H1 (cell line): ENCODE data around the gene LHFPL6. TPM values are rescaled to one million over a fixed set of nuclear protein-coding genes. Genes with fewer than 3 reads are reported as not detected.

Experiments used
- CTCF ChIA-PET: fragments of 300-600 bp; sonication (Branson Sonifier 250); formaldehyde crosslinking; loops from one replicate; lab custom pipeline; 2021; ENCODE audit not compliant: partially characterized antibody; lab: Charles Lee
- POLR2A ChIA-PET: fragments of 300-600 bp; sonication (Branson Sonifier 250); formaldehyde crosslinking; loops from one replicate; lab custom pipeline; 2021; ENCODE audit warnings: inconsistent platforms; ENCODE audit not compliant: partially characterized antibody; lab: Charles Lee
- DNase-seq, 2 experiments: peaks; one replicate each; pipeline versions ENCODE4 v3.0.0 to v3.0.0-alpha.2; 2010 to 2022; ENCODE audit warnings: low spot score in 2 of 2, low read depth in 1 of 2, mixed read lengths in 1 of 2
- FAIRE-seq: peaks from 2 replicates; lab custom pipeline; 2011; peaks lifted over from hg19 to GRCh38; lab: Jason Lieb, UNC
- H2AFZ ChIP-seq: 2 replicates; pipeline ENCODE4 v1.8.1; 2012; ENCODE audit warnings: low read length, inconsistent platforms
- H2AK5ac ChIP-seq: 2 replicates; pipeline ENCODE4 v1.6.1; 2013; ENCODE audit warnings: low read depth, low read length
- H2BK120ac ChIP-seq: replicated peaks from 2 replicates; pipeline ENCODE3; 2013; ENCODE audit warnings: low read depth, low read length, inconsistent platforms
- H2BK12ac ChIP-seq: 2 replicates; pipeline ENCODE4 v1.6.1; 2013; ENCODE audit warnings: low read depth, low read length
- H2BK15ac ChIP-seq: 2 replicates; pipeline ENCODE4 v1.6.1; 2013; ENCODE audit warnings: low read length
- H2BK20ac ChIP-seq: 2 replicates; pipeline ENCODE4 v1.6.1; 2013; ENCODE audit warnings: low read length
- H2BK5ac ChIP-seq: 2 replicates; pipeline ENCODE4 v1.6.1; 2013; ENCODE audit warnings: low read depth, low read length
- H3K14ac ChIP-seq: 2 replicates; pipeline ENCODE4 v1.6.1; 2013; ENCODE audit warnings: inconsistent platforms; ENCODE audit not compliant: insufficient read length
- H3K18ac ChIP-seq: 2 replicates; pipeline ENCODE4 v1.6.1; 2013; ENCODE audit warnings: low read length; ENCODE audit errors: extremely low read depth
- H3K23ac ChIP-seq: 2 replicates; pipeline ENCODE4 v1.6.1; 2013; ENCODE audit warnings: inconsistent platforms; ENCODE audit not compliant: insufficient read length
- H3K23me2 ChIP-seq: 2 replicates; pipeline ENCODE4 v1.6.1; 2013; ENCODE audit warnings: low read depth, low read length
- H3K27ac ChIP-seq: 2 replicates; pipeline ENCODE4 v1.6.1; 2011; ENCODE audit warnings: low read depth, low read length, inconsistent platforms
- H3K27me3 ChIP-seq, 4 experiments: replicated peaks in 1 of 4; 1 replicate in 1 of 4; 2 replicates in 3 of 4; pipeline versions ENCODE4 v1.6.1 to v1.8.1; 2011 to 2013; ENCODE audit warnings: low read length in 3 of 4, mild to moderate bottlenecking in 3 of 4, inconsistent platforms in 2 of 4, mixed read lengths in 2 of 4, moderate library complexity in 1 of 4; ENCODE audit not compliant: control insufficient read depth in 3 of 4, insufficient read depth in 3 of 4; ENCODE audit errors: extremely low read depth in 1 of 4
- H3K36me3 ChIP-seq, 4 experiments: 2 replicates each; pipeline versions ENCODE4 v1.6.1 to v1.8.1; 2011 to 2013; ENCODE audit warnings: mild to moderate bottlenecking in 4 of 4, low read length in 3 of 4, moderate library complexity in 2 of 4, control low read depth in 1 of 4, inconsistent platforms in 1 of 4; ENCODE audit not compliant: insufficient read depth in 4 of 4, control insufficient read depth in 2 of 4
- H3K4ac ChIP-seq: replicated peaks from 2 replicates; pipeline ENCODE3; 2013; ENCODE audit warnings: low read length, low read depth, mixed read lengths, inconsistent platforms; ENCODE audit not compliant: insufficient read length
- H3K4me1 ChIP-seq, 4 experiments: replicated peaks in 1 of 4; 1 replicate in 1 of 4; 2 replicates in 3 of 4; pipeline versions ENCODE4 v1.6.1 to v1.8.1; 2011 to 2013; ENCODE audit warnings: low read length in 3 of 4, inconsistent platforms in 2 of 4, mixed read lengths in 1 of 4; ENCODE audit not compliant: insufficient read depth in 4 of 4, control insufficient read depth in 3 of 4
- H3K4me2 ChIP-seq, 2 experiments: 2 replicates each; pipeline versions ENCODE4 v1.6.1 to v1.8.1; 2011 to 2013; ENCODE audit warnings: low read depth in 2 of 2, low read length in 2 of 2, control low read depth in 1 of 2, inconsistent platforms in 1 of 2, mild to moderate bottlenecking in 1 of 2; ENCODE audit not compliant: insufficient read depth in 1 of 2
- H3K4me3 ChIP-seq, 4 experiments: fragments of 200-600, 300-600 bp in 1 of 4; sonication (generic), shearing (Covaris generic), sonication (Bioruptor Twin) in 1 of 4; 2 replicates each; pipeline versions ENCODE4 v1.5.1 to v1.8.1; 2011 to 2016; ENCODE audit warnings: low read length in 4 of 4, low read depth in 3 of 4, control low read depth in 2 of 4, inconsistent platforms in 2 of 4, mild to moderate bottlenecking in 2 of 4, mixed read lengths in 1 of 4, moderate library complexity in 1 of 4; ENCODE audit not compliant: insufficient read depth in 2 of 4; ENCODE audit errors: extremely low read depth in 1 of 4
- H3K56ac ChIP-seq: replicated peaks from 2 replicates; pipeline ENCODE3; 2013; ENCODE audit warnings: low read depth, mild to moderate bottlenecking, mixed read lengths, low read length, inconsistent platforms; ENCODE audit not compliant: insufficient read length
- H3K79me1 ChIP-seq: 2 replicates; pipeline ENCODE4 v1.6.1; 2013; ENCODE audit warnings: low read depth, low read length, control low read depth
- H3K79me2 ChIP-seq, 2 experiments: 2 replicates each; pipeline versions ENCODE4 v1.6.1 to v1.8.1; 2012 to 2013; ENCODE audit warnings: low read length in 2 of 2, mild to moderate bottlenecking in 2 of 2, inconsistent platforms in 1 of 2; ENCODE audit not compliant: insufficient read depth in 2 of 2, control insufficient read depth in 1 of 2
- H3K9ac ChIP-seq, 4 experiments: replicated peaks in 1 of 4; 1 replicate in 1 of 4; 2 replicates in 3 of 4; pipeline versions ENCODE4 v1.6.1 to v1.8.1; 2011 to 2013; ENCODE audit warnings: low read depth in 3 of 4, low read length in 3 of 4, control low read depth in 2 of 4, mild to moderate bottlenecking in 2 of 4, moderate library complexity in 2 of 4, inconsistent platforms in 1 of 4; ENCODE audit errors: extremely low read depth in 1 of 4
- H3K9me3 ChIP-seq, 2 experiments: 2 replicates each; pipeline versions ENCODE4 v1.6.1 to v1.8.1; 2012 to 2013; ENCODE audit warnings: mild to moderate bottlenecking in 2 of 2, moderate library complexity in 2 of 2, control low read depth in 1 of 2, inconsistent platforms in 1 of 2, low read depth in 1 of 2, low read length in 1 of 2, mixed read lengths in 1 of 2; ENCODE audit not compliant: insufficient read depth in 2 of 2
- H4K20me1 ChIP-seq, 2 experiments: replicated peaks in 1 of 2; 2 replicates each; pipeline versions ENCODE3 to v1.8.1; 2011 to 2013; ENCODE audit warnings: inconsistent platforms in 2 of 2, low read length in 2 of 2, mild to moderate bottlenecking in 1 of 2; ENCODE audit not compliant: insufficient read depth in 2 of 2, control insufficient read depth in 1 of 2
- H4K5ac ChIP-seq: 2 replicates; pipeline ENCODE4 v1.6.1; 2013; ENCODE audit warnings: low read length, low read depth, mixed read lengths, inconsistent platforms; ENCODE audit not compliant: insufficient read length
- H4K8ac ChIP-seq: 2 replicates; pipeline ENCODE4 v1.8.0; 2013; ENCODE audit warnings: mild to moderate bottlenecking, moderate library complexity, low read length, inconsistent platforms; ENCODE audit not compliant: insufficient read depth; ENCODE audit errors: extremely low read depth
- H4K91ac ChIP-seq: replicated peaks from 2 replicates; pipeline ENCODE3; 2013; ENCODE audit warnings: low read length, mixed read lengths, inconsistent platforms; ENCODE audit not compliant: insufficient read length
- BRCA1 ChIP-seq: IDR thresholded peaks from 2 replicates; pipeline ENCODE4 v1.6.1; 2012; ENCODE audit warnings: low read depth, low read length, improper control_type of control experiment
- EP300 ChIP-seq, 2 experiments: IDR thresholded peaks; 1 replicate in 1 of 2; 2 replicates in 1 of 2; pipeline ENCODE4 v1.6.1; 2011 to 2012; ENCODE audit warnings: low read depth in 2 of 2, low read length in 2 of 2, mild to moderate bottlenecking in 2 of 2, borderline replicate concordance in 1 of 2, inconsistent platforms in 1 of 2, moderate library complexity in 1 of 2
- KDM4A ChIP-seq: IDR thresholded peaks from one replicate; pipeline ENCODE4 v1.7.1; 2012; ENCODE audit warnings: low read depth, mild to moderate bottlenecking, moderate library complexity, low read length, inconsistent platforms; ENCODE audit not compliant: severe bottlenecking
- NRF1 ChIP-seq: IDR thresholded peaks from 2 replicates; pipeline ENCODE4 v1.6.1; 2011; ENCODE audit warnings: mild to moderate bottlenecking, low read depth, low read length, improper control_type of control experiment
- SP2 ChIP-seq: IDR thresholded peaks from 2 replicates; pipeline ENCODE4 v1.6.1; 2012; ENCODE audit warnings: mild to moderate bottlenecking, low read length, inconsistent platforms
- polyA plus RNA-seq, 7 experiments: library from polyadenylated mRNA; depleted of rRNA in 3 of 7; stranded (reverse) in 5 of 7; unstranded in 2 of 7; fragments of >200 nt in 5 of 7; fragments of 200-250 nt in 2 of 7; gene quantifications; 1 replicate in 5 of 7; 2 replicates in 1 of 7; 4 replicates in 1 of 7; pipeline versions ENCODE4 v1.2.1 to v1.2.3, GENCODE V29; 2011 to 2013; ENCODE audit warnings: missing spikeins in 2 of 7, mixed read lengths in 2 of 7
- total RNA-seq: library from RNA; stranded (reverse); fragmentation: NEBNext Ultra II Directional; extraction: Animal tissue kit (Norgen Biotek cat#: 25700); gene quantifications from 2 replicates; pipeline ENCODE4 v1.2.1, GENCODE V29; 2021

The LHFPL6 gene
- total and polyA plus RNA-seq, 2 of the 8 experiments (the other 6 are each of a cell fraction or from before 2014, with no cell fraction given) = 7.6 to 17.0 TPM

DNA sequence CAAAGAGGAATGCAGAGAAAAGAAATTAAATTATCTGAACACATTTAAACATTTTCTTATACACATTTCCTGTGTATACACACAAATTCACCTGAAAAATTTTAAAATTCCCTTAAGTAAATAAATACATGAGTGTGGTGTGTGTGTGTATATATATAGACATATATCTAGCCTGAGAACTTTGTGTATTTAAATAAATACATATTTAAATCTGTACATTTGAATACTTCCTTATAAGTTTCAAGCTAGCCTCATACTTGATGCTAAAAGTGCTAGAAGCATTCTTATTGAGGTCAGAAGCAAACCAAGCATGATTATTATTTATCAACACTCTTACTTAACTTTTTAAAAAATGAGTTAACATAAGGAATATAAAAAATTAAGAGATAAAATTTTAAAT is 304.0 kb downstream of the LHFPL6 start:
- Histone ChIP-seq H2BK15ac (no peak overlapping the region), H3K79me1 (no peaks in the 10 kb centered on the region; the same call in 1 of the 2 replicates), H3K79me2 (no peaks in the 10 kb centered on the region), H4K5ac (no peak overlapping the region), H3K56ac (no peak overlapping the region), H2AFZ (no peak overlapping the region), H3K4me1 (no peaks in the 10 kb centered on the region), H4K91ac (no peak overlapping the region), H3K18ac (no peak overlapping the region)
- CTCF ChIA-PET = interaction anchor here (1.1 to 1.7 kb wide), 2 partner anchors 12 to 15 kb away, joined by 3 to 4 read pairs; no protein-coding TSS in a partner anchor
- DNase-seq = no peak
- TF ChIP-seq BRCA1 = no peak
- TF ChIP-seq KDM4A = no peak
- TF ChIP-seq EP300 (IDR thresholded peaks at IDR 0.05; ENCODE audit: borderline replicate concordance in 1 of 2, low read depth in 2 of 2, low read length in 2 of 2) = no peak
- TF ChIP-seq NRF1 = no peak
- TF ChIP-seq SP2 = no peak
- TF ChIP-seq, all 59 proteins: peak for 0
- Histone ChIP-seq H3K23me2 (no peaks in the 10 kb centered on the region), H3K9ac (no peak overlapping the region), H2BK5ac (no peak overlapping the region), H3K36me3 (no peaks in the 10 kb centered on the region), H4K20me1 (no peaks in the 10 kb centered on the region), H3K4me2 (no peak overlapping the region), H4K8ac (no peak overlapping the region), H3K4ac (no peak overlapping the region), H2BK20ac (no peak overlapping the region), H3K23ac (no peak overlapping the region), H3K14ac (no peak overlapping the region), H3K27me3 (peaks cover 0 to 1% (median 0%) of the 10 kb centered on the region in 4 experiments; a peak in 1 of 7 replicates), H2BK120ac (no peak overlapping the region), H2AK5ac (no peak overlapping the region), H2BK12ac (no peak overlapping the region), H3K27ac (no peak overlapping the region), H3K9me3 (peaks cover 15% of the 10 kb centered on the region in 2 experiments), H3K4me3 (no peak overlapping the region)
- POLR2A ChIA-PET = no interaction called here
- no peak for FAIRE-seq
